Right ventricle myocardium inferior (tissue), 1 donor: ENCODE data around the gene POLR3H. TPM values are rescaled to one million over a fixed set of nuclear protein-coding genes. Genes with fewer than 3 reads are reported as not detected.

Experiments used
- total RNA-seq: library from RNA; stranded (reverse); fragmentation: NEBNext Ultra II Directional; extraction: Animal tissue kit (Norgen Biotek cat#: 25700); gene quantifications from one replicate; pipeline ENCODE4 v1.2.1, GENCODE V29; 2021
- donor health status: DM: no; HTN: yes; CAD: no; lungs with severe emphysema.

The POLR3H gene
- total RNA-seq, 1 donor from 2014 or later: 20.1 TPM

Other genes with a start within 250 kb of the POLR3H start
- 45.5 TPM for gene ZC3H7B, start 242.9 kb downstream of the POLR3H start, total RNA-seq
- gene TEF, start 162.5 kb downstream of the POLR3H start, total RNA-seq: 23.5 TPM
- gene TOB2, start 97.7 kb downstream of the POLR3H start, total RNA-seq: 68.0 TPM
- gene PHF5A, start 75.8 kb downstream of the POLR3H start, total RNA-seq: 25.5 TPM
- 810 TPM for gene ACO2, start 75.4 kb downstream of the POLR3H start, total RNA-seq
- gene CSDC2, start 16.5 kb upstream of the POLR3H start, total RNA-seq: 265 TPM
- 16.2 TPM for gene PMM1, start 45.4 kb upstream of the POLR3H start, total RNA-seq
- 41.6 TPM for gene DESI1, start 76.6 kb upstream of the POLR3H start, total RNA-seq
- 172 TPM for gene XRCC6, start 76.8 kb upstream of the POLR3H start, total RNA-seq
- 216 TPM for gene SNU13, start 144.4 kb upstream of the POLR3H start, total RNA-seq
- 0.41 TPM for gene MEI1, start 155.0 kb upstream of the POLR3H start, total RNA-seq